ENCODE measurements around the gene B4GALT3. TPM values are rescaled to one million over a fixed set of nuclear protein-coding genes. Genes with fewer than 3 reads are reported as not detected.

Gene B4GALT3
- total and polyA plus RNA-seq, 9 of the 15 experiments (the other 6 are each of a cell fraction or from before 2014, with no cell fraction given), result 31.2 to 103 (median 46.1) TPM

- TF ChIP-seq ZNF592 (IDR thresholded peaks at IDR 0.05), result no peak
- TF ChIP-seq NR2C1 (IDR thresholded peaks at IDR 0.05), result peak; percentile 79
- TF ChIP-seq NR2C1 (tag; IDR thresholded peaks at IDR 0.05), result peak; percentile 69
- peak; percentile 39; the same call in 1 of the 2 replicates for TF ChIP-seq RNF2 (IDR thresholded peaks at IDR 0.05)
- peak; percentile 51 to 87; a peak in 2 of 4 replicates for TF ChIP-seq CSDE1 (IDR thresholded peaks at IDR 0.05)
- TF ChIP-seq CGGBP1 (CRISPR knock-in tag; IDR thresholded peaks at IDR 0.05), result 0 out of 2 replicates have a peak, but pooled peaks have one; percentile 20
- TF ChIP-seq NCOA4 (IDR thresholded peaks at IDR 0.05; ENCODE audit: partially characterized antibody), result no peak
- TF ChIP-seq SIX5 (IDR thresholded peaks at IDR 0.05; ENCODE audit: borderline replicate concordance in 1 of 2, insufficient read depth in 1 of 2, low read depth in 1 of 2, low read length in 2 of 2), result peak; percentile 36 to 38; a peak in 1 of 4 replicates
- 0 out of 2 replicates have a peak, but pooled peaks have one; percentile 35 for TF ChIP-seq TCF7L2 (IDR thresholded peaks at IDR 0.05; ENCODE audit: low read depth, low read length)
- peak; percentile 80 for TF ChIP-seq POLR2G (IDR thresholded peaks at IDR 0.05; ENCODE audit: low read depth, low read length)
- TF ChIP-seq ID3 (CRISPR knock-in tag; IDR thresholded peaks at IDR 0.05), result no peak
- TF ChIP-seq ID3 (tag; IDR thresholded peaks at IDR 0.05), result peak; percentile 68; the same call in 1 of the 2 replicates
- peak; percentile 50 to 78; a peak in 3 of 4 replicates for TF ChIP-seq SIN3A (IDR thresholded peaks at IDR 0.05; ENCODE audit: borderline replicate concordance in 2 of 2, control insufficient read depth in 1 of 2, low read depth in 2 of 2, low read length in 2 of 2)
- TF ChIP-seq E2F8 (IDR thresholded peaks at IDR 0.05; ENCODE audit: low read depth, partially characterized antibody), result peak; percentile 92
- TF ChIP-seq NFIC (IDR thresholded peaks at IDR 0.05), result peak; percentile 45
- TF ChIP-seq SMAD1 (IDR thresholded peaks at IDR 0.05; ENCODE audit: low read depth, low read length, partially characterized antibody), result peak; percentile 86
- TF ChIP-seq POU5F1 (IDR thresholded peaks at IDR 0.05; ENCODE audit: borderline replicate concordance, low read depth, low read length, partially characterized antibody), result no peak
- TF ChIP-seq KLF6 (CRISPR knock-in tag; IDR thresholded peaks at IDR 0.05; ENCODE audit: borderline replicate concordance), result peak; percentile 21; the same call in 1 of the 2 replicates
Measured at GRCh38 chr1:161153682-161154337, 23.5 kb downstream of the B4GALT3 start, which contains the start of gene UFC1 (continued).

All from K562 (cell line).